ENCODE measurements around the gene GNAT1. TPM values are rescaled to one million over a fixed set of nuclear protein-coding genes. Genes with fewer than 3 reads are reported as not detected.

GNAT1 gene
- total RNA-seq, 1 experiment from 2014 or later = 0.22 TPM

- no peaks in the 10 kb centered on the region for H3K36me3 ChIP-seq (ENCODE audit: low read depth, low read length)
- POLR2A ChIA-PET (ENCODE audit: unreplicated experiment) = interaction anchor here (0.7 kb wide), 1 partner anchor 112 kb away, joined by 18 read pairs; no protein-coding TSS in a partner anchor
Measured at GRCh38 chr3:50224639-50225038, 33.2 kb downstream of the GNAT1 start.

GRCh38 chr3:50226888-50227389 is 35.5 kb downstream of the GNAT1 start:
- Histone ChIP-seq H3K9me3 (ENCODE audit: low read length) (no peaks in the 10 kb centered on the region), H3K27me3 (ENCODE audit: low read length) (no peaks in the 10 kb centered on the region), H3K79me2 (ENCODE audit: low read length) (no peaks in the 10 kb centered on the region), H3K4me2 (ENCODE audit: low read length) (peak overlapping the region; percentile 85), H3K27ac (ENCODE audit: low read length) (no peak overlapping the region), H3K4me1 (ENCODE audit: insufficient read depth, low read length) (peaks cover 10% of the 10 kb centered on the region; the same call in 1 of the 2 replicates), H3F3A (ENCODE audit: low read length, unreplicated experiment) (no peaks in the 10 kb centered on the region), H3K9me2 (replicated peaks; ENCODE audit: low read length) (no peaks in the 10 kb centered on the region), H3K4me3 (ENCODE audit: low read length) (peak overlapping the region; percentile 66), H4K20me1 (ENCODE audit: low read length) (no peaks in the 10 kb centered on the region), H2AFZ (ENCODE audit: low read length) (peak overlapping the region; percentile 94), H3K9ac (ENCODE audit: low read length) (peak overlapping the region; percentile 32), H3K36me3 (ENCODE audit: low read depth, low read length) (no peaks in the 10 kb centered on the region)
- ATAC-seq (peak; percentile 44), DNase-seq (peak; percentile 60)
- no TSS peak for BruUV-seq (replicated peaks)
- ChIA-PET POLR2A (ENCODE audit: unreplicated experiment) (interaction anchor here (0.6 kb wide), 1 partner anchor 110 kb away, joined by 4 read pairs; no protein-coding TSS in a partner anchor), CTCF (interaction anchor here (0.7 to 2.3 kb wide), 4 partner anchors 9 to 32 kb away, joined by 3 to 22 read pairs (median 9); partner anchors contain the start of gene GNAI2)
- no peak for TF ChIP-seq CTCF (conservative IDR thresholded peaks at IDR 0.05; ENCODE audit: low read depth, low read length)
- intact Hi-C loops (cut with micrococcal nuclease) = loop anchor here (1.0 to 5.0 kb wide), 5 partner anchors 19 to 70 kb away; partner anchors contain the start of gene SEMA3F

More at GRCh38 chr3:50224639-50225038, 33.2 kb downstream of the GNAT1 start:
- peaks cover 10% of the 10 kb centered on the region; the same call in 1 of the 2 replicates for H3K4me1 ChIP-seq (ENCODE audit: insufficient read depth, low read length)
- no peak for TF ChIP-seq EZH2phosphoT487 (IDR thresholded peaks at IDR 0.05; ENCODE audit: borderline replicate concordance, low read length)
- TF ChIP-seq CTCF (conservative IDR thresholded peaks at IDR 0.05; ENCODE audit: low read depth, low read length) = no peak
- no peak for TF ChIP-seq EZH2 (IDR thresholded peaks at IDR 0.05; ENCODE audit: low read length, unreplicated experiment)
- DNase-seq (no peak), ATAC-seq (no peak)
- no peaks in the 10 kb centered on the region for H3K9me2 ChIP-seq (replicated peaks; ENCODE audit: low read length)
- no peaks in the 10 kb centered on the region for H3K27me3 ChIP-seq (ENCODE audit: low read length)
- H2AFZ ChIP-seq (ENCODE audit: low read length) = no peak overlapping the region
- no peak overlapping the region for H3K4me3 ChIP-seq (ENCODE audit: low read length)
- H3K4me2 ChIP-seq (ENCODE audit: low read length) = no peak overlapping the region
- H3K79me2 ChIP-seq (ENCODE audit: low read length) = no peaks in the 10 kb centered on the region
- no peaks in the 10 kb centered on the region for H3F3A ChIP-seq (ENCODE audit: low read length, unreplicated experiment)
- no peak overlapping the region for H3K27ac ChIP-seq (ENCODE audit: low read length)
- intact Hi-C loops (cut with micrococcal nuclease) = loop anchor here (5.0 kb wide), 1 partner anchor 67 kb away; the partner anchor contains the start of gene SEMA3F
- H4K20me1 ChIP-seq (ENCODE audit: low read length) = no peaks in the 10 kb centered on the region
- no peak overlapping the region for H3K9ac ChIP-seq (ENCODE audit: low read length)
- CTCF ChIA-PET = interaction anchor here (0.9 kb wide), 1 partner anchor 33 kb away, joined by 3 read pairs; no protein-coding TSS in a partner anchor
- no peaks in the 10 kb centered on the region for H3K9me3 ChIP-seq (ENCODE audit: low read length)
- no TSS peak for BruUV-seq (replicated peaks)
